ENCODE measurements around the gene MAJIN. TPM values are rescaled to one million over a fixed set of nuclear protein-coding genes. Genes with fewer than 3 reads are reported as not detected.

Gene MAJIN
- total and polyA plus RNA-seq, 10 of the 15 experiments (the other 5 are each of a cell fraction or from before 2014, with no cell fraction given), result 0.10 TPM; not detected in 9

- H3K4me2 ChIP-seq (ENCODE audit: control insufficient read depth, insufficient read depth), result no peak overlapping the region
These were observed 71.1 kb downstream of the MAJIN start for GRCh38 chr11:64900774-64901173.

GRCh38 chr11:64900263-64900678 lies 71.6 kb downstream of the MAJIN start:
- Histone ChIP-seq H3K4me2 (ENCODE audit: control insufficient read depth, insufficient read depth) (no peak overlapping the region), H3K27ac (ENCODE audit: control insufficient read depth, insufficient read depth) (peak overlapping the region; percentile 46), H3K9me3 (replicated peaks; ENCODE audit: control insufficient read depth, insufficient read depth, low read length) (no peaks in the 10 kb centered on the region), H3K4me3 (no peak overlapping the region), H3K4me1 (ENCODE audit: control insufficient read depth, insufficient read depth, low read length) (peaks cover 9% of the 10 kb centered on the region), H3K79me2 (ENCODE audit: control insufficient read depth, insufficient read depth, low read length) (no peaks in the 10 kb centered on the region), H3K36me3 (ENCODE audit: control insufficient read depth in 2 of 2, insufficient read depth in 2 of 2, low read length in 1 of 2) (peaks cover 0 to 3% of the 10 kb centered on the region in 2 experiments; a peak in 1 of 4 replicates), H3K9ac (ENCODE audit: control insufficient read depth, insufficient read depth, low read length) (no peak overlapping the region), H3K27me3 (replicated peaks in 1 of 2; ENCODE audit: control insufficient read depth in 2 of 2, insufficient read depth in 2 of 2, low read length in 1 of 2) (no peaks in the 10 kb centered on the region), H2AFZ (ENCODE audit: control insufficient read depth, low read depth, low read length) (peak overlapping the region; percentile 17; the same call in 1 of the 2 replicates), H4K20me1 (ENCODE audit: control insufficient read depth, insufficient read depth) (no peaks in the 10 kb centered on the region)
- WGBS (ENCODE audit: insufficient coverage, insufficient replicate concordance, low lambda C conversion rate, missing lambda C conversion rate), result 45% methylated on average over 14 of the region's 14 CpGs
- no TSS peak for BruUV-seq (replicated peaks)
- CTCF ChIA-PET, result interaction anchor here (0.6 to 30.0 kb wide), 6 partner anchors 12 to 484 kb away, joined by 3 to 1208 read pairs (median 4); partner anchors contain the start of genes CDC42BPG and PPP2R5B
- intact Hi-C loops (cut with micrococcal nuclease; ENCODE audit: unreplicated experiment) (no loop called here), in situ Hi-C loops (cut with MboI) (no loop called here)
- no peak for DNase-seq (ENCODE audit: low read depth, low spot score)
- SMC1A ChIA-PET (ENCODE audit: uncharacterized antibody, unreplicated experiment), result interaction anchor here (1.0 to 4.1 kb wide), 4 partner anchors 12 to 51 kb away, joined by 3 to 18 read pairs (median 4); partner anchors contain the start of gene PPP2R5B
- FAIRE-seq, result peak; percentile 7
- POLR2A ChIA-PET, result interaction anchor here (0.5 to 1.9 kb wide), 6 partner anchors 12 to 352 kb away, joined by 3 to 9 read pairs (median 4); no protein-coding TSS in a partner anchor
- RAD21 ChIA-PET (ENCODE audit: unreplicated experiment), result interaction anchor here (1.2 to 1.5 kb wide), 4 partner anchors 12 to 53 kb away, joined by 3 to 5 read pairs (median 4); no protein-coding TSS in a partner anchor
- peak; percentile 96 for ATAC-seq
- 0 out of 2 replicates have a peak, but pooled peaks have one; percentile 17 for TF ChIP-seq TAF1 (IDR thresholded peaks at IDR 0.05; ENCODE audit: borderline replicate concordance, low read depth, low read length)
- peak; percentile 94 for TF ChIP-seq RAD51 (IDR thresholded peaks at IDR 0.05)
- 0 out of 4 replicates have a peak, but pooled peaks of 1 of the 2 experiments have one; percentile 19 for TF ChIP-seq EP300 (IDR thresholded peaks at IDR 0.05; ENCODE audit: borderline replicate concordance in 1 of 2, control insufficient read depth in 1 of 2, low read depth in 2 of 2, low read length in 2 of 2)
- no peak for TF ChIP-seq FOS (IDR thresholded peaks at IDR 0.05; ENCODE audit: borderline replicate concordance, extremely low read depth, insufficient read length)
- TF ChIP-seq IKZF1 (conservative IDR thresholded peaks at IDR 0.05), result peak; percentile 58
- peak; percentile 66 for TF ChIP-seq CREB1 (IDR thresholded peaks at IDR 0.05; ENCODE audit: low read depth)
- peak; percentile 82 for TF ChIP-seq ATF7 (IDR thresholded peaks at IDR 0.05; ENCODE audit: low read depth)
- peak; percentile 71 for TF ChIP-seq USF1 (IDR thresholded peaks at IDR 0.05; ENCODE audit: borderline replicate concordance, extremely low read length, insufficient read depth, low read depth, low read length)
- TF ChIP-seq CREM (IDR thresholded peaks at IDR 0.05; ENCODE audit: low read depth), result peak; percentile 48; the same call in 1 of the 2 replicates
- peak; percentile 42 for TF ChIP-seq POLR2AphosphoS5 (IDR thresholded peaks at IDR 0.05; ENCODE audit: low read length)
- TF ChIP-seq POLR2A (IDR thresholded peaks at IDR 0.05; ENCODE audit: low read depth, low read length), result no peak; the same call in 1 of the 2 replicates
- peak; percentile 96 for TF ChIP-seq HDGF (IDR thresholded peaks at IDR 0.05)
- TF ChIP-seq NR2C1 (IDR thresholded peaks at IDR 0.05), result no peak
- TF ChIP-seq RBBP5 (conservative IDR thresholded peaks at IDR 0.05), result no peak

More at GRCh38 chr11:64900774-64901173, 71.1 kb downstream of the MAJIN start:
- DNase-seq (ENCODE audit: low read depth, low spot score), result no peak
- intact Hi-C loops (cut with micrococcal nuclease; ENCODE audit: unreplicated experiment) (no loop called here), in situ Hi-C loops (cut with MboI) (no loop called here)
- no peaks in the 10 kb centered on the region for H3K79me2 ChIP-seq (ENCODE audit: control insufficient read depth, insufficient read depth, low read length)
- CTCF ChIA-PET, result interaction anchor here (0.6 to 30.0 kb wide), 6 partner anchors 12 to 483 kb away, joined by 3 to 1208 read pairs (median 4); partner anchors contain the start of genes CDC42BPG and PPP2R5B
- no peak overlapping the region for H3K9ac ChIP-seq (ENCODE audit: control insufficient read depth, insufficient read depth, low read length)
- H4K20me1 ChIP-seq (ENCODE audit: control insufficient read depth, insufficient read depth), result no peaks in the 10 kb centered on the region
- H3K27me3 ChIP-seq (replicated peaks in 1 of 2; ENCODE audit: control insufficient read depth in 2 of 2, insufficient read depth in 2 of 2, low read length in 1 of 2), result no peaks in the 10 kb centered on the region
- no peak overlapping the region for H3K27ac ChIP-seq (ENCODE audit: control insufficient read depth, insufficient read depth)
- TF ChIP-seq ZNF207 (IDR thresholded peaks at IDR 0.05; ENCODE audit: borderline replicate concordance), result no peak
- TF ChIP-seq TARDBP (IDR thresholded peaks at IDR 0.05; ENCODE audit: borderline replicate concordance), result no peak
- H3K4me3 ChIP-seq, result no peak overlapping the region
- no TSS peak for BruUV-seq (replicated peaks)
- H3K9me3 ChIP-seq (replicated peaks; ENCODE audit: control insufficient read depth, insufficient read depth, low read length), result no peaks in the 10 kb centered on the region
- no peak for ATAC-seq
- POLR2A ChIA-PET, result interaction anchor here (0.5 to 1.9 kb wide), 5 partner anchors 12 to 352 kb away, joined by 3 to 9 read pairs (median 4); no protein-coding TSS in a partner anchor
- no peak overlapping the region for H2AFZ ChIP-seq (ENCODE audit: control insufficient read depth, low read depth, low read length)
- FAIRE-seq, result no peak
- H3K36me3 ChIP-seq (ENCODE audit: control insufficient read depth in 2 of 2, insufficient read depth in 2 of 2, low read length in 1 of 2), result peaks cover 0 to 3% of the 10 kb centered on the region in 2 experiments; a peak in 1 of 4 replicates
- 94% methylated on average over 17 of the region's 17 CpGs for WGBS (ENCODE audit: insufficient coverage, insufficient replicate concordance, low lambda C conversion rate, missing lambda C conversion rate)
- H3K4me1 ChIP-seq (ENCODE audit: control insufficient read depth, insufficient read depth, low read length), result peaks cover 9% of the 10 kb centered on the region
- SMC1A ChIA-PET (ENCODE audit: uncharacterized antibody, unreplicated experiment), result interaction anchor here (1.0 to 4.1 kb wide), 4 partner anchors 12 to 52 kb away, joined by 3 to 18 read pairs (median 4); partner anchors contain the start of gene PPP2R5B
- RAD21 ChIA-PET (ENCODE audit: unreplicated experiment), result interaction anchor here (1.2 to 1.5 kb wide), 2 partner anchors 51 to 53 kb away, joined by 4 to 5 read pairs; no protein-coding TSS in a partner anchor
